ENCODE data around the gene LRTM1. TPM values are rescaled to one million over a fixed set of nuclear protein-coding genes. Genes with fewer than 3 reads are reported as not detected.

The LRTM1 gene
- total and polyA plus RNA-seq, 8 donors = not detected

- Histone ChIP-seq H3K27ac (no peak overlapping the region), H3K9me3 (no peaks in the 10 kb centered on the region), H3K4me3 (no peak overlapping the region), H3K4me1 (peaks cover 7 to 15% of the 10 kb centered on the region in 2 donors), H3K36me3 (no peaks in the 10 kb centered on the region), H3K27me3 (no peaks in the 10 kb centered on the region)
- ATAC-seq (no peak), DNase-seq (no peak)
- TF ChIP-seq CTCF (IDR thresholded peaks at IDR 0.05) = no peak
- intact Hi-C loops (cut with DNase I) = no loop called here
Measured at GRCh38 chr3:54963641-54964040, 35.8 kb upstream of the LRTM1 start.

GRCh38 chr3:54962200-54962599 is 34.3 kb upstream of the LRTM1 start:
- DNase-seq (no peak), ATAC-seq (no peak)
- intact Hi-C loops (cut with DNase I) = no loop called here
- TF ChIP-seq CTCF (IDR thresholded peaks at IDR 0.05) = no peak
- Histone ChIP-seq H3K36me3 (no peaks in the 10 kb centered on the region), H3K27me3 (no peaks in the 10 kb centered on the region), H3K27ac (no peak overlapping the region), H3K9me3 (no peaks in the 10 kb centered on the region), H3K4me3 (no peak overlapping the region), H3K4me1 (peaks cover 4 to 6% of the 10 kb centered on the region in 2 donors)

GRCh38 chr3:54960701-54961100 is 32.8 kb upstream of the LRTM1 start:
- no peak overlapping the region for H3K27ac ChIP-seq
- H3K4me1 ChIP-seq = no peaks in the 10 kb centered on the region
- ATAC-seq (no peak), DNase-seq (no peak)
- no peaks in the 10 kb centered on the region for H3K9me3 ChIP-seq
- intact Hi-C loops (cut with DNase I) = no loop called here
- no peak for TF ChIP-seq CTCF (IDR thresholded peaks at IDR 0.05)
- H3K36me3 ChIP-seq = no peaks in the 10 kb centered on the region
- no peak overlapping the region for H3K4me3 ChIP-seq
- H3K27me3 ChIP-seq = no peaks in the 10 kb centered on the region

GRCh38 chr3:54960082-54960481 is 32.2 kb upstream of the LRTM1 start:
- H3K9me3 ChIP-seq = no peaks in the 10 kb centered on the region
- H3K27ac ChIP-seq = no peak overlapping the region
- H3K27me3 ChIP-seq = no peaks in the 10 kb centered on the region
- ATAC-seq (no peak), DNase-seq (no peak)
- intact Hi-C loops (cut with DNase I) = no loop called here
- no peaks in the 10 kb centered on the region for H3K36me3 ChIP-seq
- no peak for TF ChIP-seq CTCF (IDR thresholded peaks at IDR 0.05)
- H3K4me3 ChIP-seq = no peak overlapping the region
- no peaks in the 10 kb centered on the region for H3K4me1 ChIP-seq

- Histone ChIP-seq H3K4me3 (no peak overlapping the region), H3K4me1 (no peaks in the 10 kb centered on the region), H3K9me3 (no peaks in the 10 kb centered on the region), H3K36me3 (no peaks in the 10 kb centered on the region), H3K27me3 (no peaks in the 10 kb centered on the region), H3K27ac (no peak overlapping the region)
- DNase-seq (no peak), ATAC-seq (no peak)
- intact Hi-C loops (cut with DNase I) = loop anchor here in 1 of 2 donors (10.0 kb wide), 1 partner anchor 227 kb away; no protein-coding TSS in a partner anchor
- no peak for TF ChIP-seq CTCF (IDR thresholded peaks at IDR 0.05)
Measured at GRCh38 chr3:54957711-54958110, 29.9 kb upstream of the LRTM1 start.

All from left lung (tissue), 10 donors.